ENCODE results near the gene TRPV5.

- TF ChIP-seq POLR2A (IDR thresholded peaks at IDR 0.05) (no peak), CTCF (IDR thresholded peaks at IDR 0.05) (no peak)
These were observed 23.5 kb downstream of the TRPV5 start for GRCh38 chr7:142910031-142910433.
